Choroid plexus epithelial cell (primary cell): ENCODE results near the gene ERC2.

ENCODE experiments used
- DNase-seq: peaks from one replicate; pipeline ENCODE4 v3.0.0-alpha.2; 2010; ENCODE audit warnings: low read depth
- H3K4me3 ChIP-seq: 2 replicates; pipeline ENCODE4 v1.5.1; 2011; ENCODE audit warnings: low read depth, mild to moderate bottlenecking, control low read depth, low read length, moderate library complexity
- CTCF ChIP-seq: conservative IDR thresholded peaks from 2 replicates; pipeline ENCODE4 v1.5.1; 2011; ENCODE audit warnings: low read depth, mild to moderate bottlenecking, control low read depth, inconsistent platforms, low read length, moderate library complexity

ERC2 gene

GRCh38 chr3:55514962-55515361 lies 953.3 kb downstream of the ERC2 start:
- DNase-seq, result no peak
- no peak for TF ChIP-seq CTCF
- no peak overlapping the region for H3K4me3 ChIP-seq

GRCh38 chr3:55512571-55513343 lies 955.5 kb downstream of the ERC2 start:
- no peak for TF ChIP-seq CTCF
- no peak overlapping the region for H3K4me3 ChIP-seq
- DNase-seq, result no peak

- no peak overlapping the region for H3K4me3 ChIP-seq
- peak; percentile 78 for DNase-seq
- TF ChIP-seq CTCF, result no peak
Observed at GRCh38 chr3:55511895-55512570, 956.2 kb downstream of the ERC2 start.

- no peak overlapping the region for H3K4me3 ChIP-seq
- DNase-seq, result no peak
- TF ChIP-seq CTCF, result no peak
Observed at GRCh38 chr3:55508335-55508734, 959.9 kb downstream of the ERC2 start.

- TF ChIP-seq CTCF, result no peak
- no peak for DNase-seq
- no peak overlapping the region for H3K4me3 ChIP-seq
Observed at GRCh38 chr3:55507808-55508207, 960.5 kb downstream of the ERC2 start.

GRCh38 chr3:55505776-55506175 lies 962.5 kb downstream of the ERC2 start:
- no peak for DNase-seq
- no peak overlapping the region for H3K4me3 ChIP-seq
- no peak for TF ChIP-seq CTCF
